ENCODE results near the gene NLRP3. TPM values are rescaled to one million over a fixed set of nuclear protein-coding genes. Genes with fewer than 3 reads are reported as not detected.

The NLRP3 gene
- total RNA-seq, 1 experiment from 2014 or later: not detected

DNA sequence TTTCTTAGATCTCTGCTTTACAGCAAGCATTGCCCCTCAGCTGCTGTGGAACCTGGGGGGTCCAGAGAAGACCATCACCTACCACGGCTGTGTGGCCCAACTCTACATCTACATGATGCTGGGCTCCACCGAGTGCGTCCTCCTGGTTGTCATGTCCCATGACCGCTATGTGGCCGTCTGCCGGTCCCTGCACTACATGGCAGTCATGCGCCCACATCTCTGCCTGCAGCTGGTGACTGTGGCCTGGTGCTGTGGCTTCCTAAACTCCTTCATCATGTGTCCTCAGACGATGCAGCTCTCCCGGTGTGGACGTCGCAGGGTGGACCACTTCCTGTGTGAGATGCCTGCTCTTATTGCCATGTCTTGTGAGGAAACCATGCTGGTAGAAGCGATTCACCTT is 75.4 kb downstream of the NLRP3 start:
- Histone ChIP-seq H3K4me1 (ENCODE audit: insufficient read depth, low read length) (no peaks in the 10 kb centered on the region), H3K4me2 (ENCODE audit: insufficient read depth, insufficient read length, low read length) (no peak overlapping the region), H3K9me3 (ENCODE audit: control insufficient read depth, low read depth, low read length) (no peaks in the 10 kb centered on the region), H2AFZ (ENCODE audit: low read length) (no peak overlapping the region), H4K8ac (replicated peaks; ENCODE audit: insufficient read length, low read depth, low read length) (no peak overlapping the region), H2BK5ac (ENCODE audit: insufficient read length, low read length) (no peak overlapping the region), H3K79me2 (ENCODE audit: insufficient read depth, low read length) (no peaks in the 10 kb centered on the region), H4K91ac (ENCODE audit: insufficient read length, low read depth, low read length) (no peak overlapping the region), H3K14ac (ENCODE audit: insufficient read depth, low read length) (no peak overlapping the region), H2BK20ac (ENCODE audit: low read depth, low read length, poor library complexity, severe bottlenecking) (no peak overlapping the region), H3K27ac (ENCODE audit: insufficient read length, low read depth, low read length) (no peak overlapping the region), H2BK15ac (ENCODE audit: low read depth, low read length) (no peak overlapping the region), H2AK5ac (ENCODE audit: insufficient read length, low read length) (no peak overlapping the region), H2BK12ac (ENCODE audit: insufficient read length, low read depth, low read length) (no peak overlapping the region), H3K18ac (ENCODE audit: insufficient read length, low read depth, low read length) (no peak overlapping the region), H4K20me1 (ENCODE audit: control insufficient read depth, insufficient read depth, insufficient read length) (no peaks in the 10 kb centered on the region), H3K23ac (ENCODE audit: insufficient read length, low read depth, low read length) (no peak overlapping the region), H4K5ac (ENCODE audit: insufficient read length, low read depth, low read length) (no peak overlapping the region), H3K4ac (ENCODE audit: low read depth, low read length) (no peak overlapping the region), H3T11ph (ENCODE audit: low read length) (no peak overlapping the region), H3K23me2 (ENCODE audit: insufficient read length, low read depth, low read length, poor library complexity, severe bottlenecking) (no peaks in the 10 kb centered on the region), H3K56ac (ENCODE audit: insufficient read length, low read depth, low read length) (no peak overlapping the region), H3K9ac (ENCODE audit: extremely low read depth, insufficient read length, low read length) (no peak overlapping the region), H3K27me3 (ENCODE audit: insufficient read depth, low read length) (no peaks in the 10 kb centered on the region), H2BK120ac (ENCODE audit: low read depth, low read length, poor library complexity, severe bottlenecking) (no peak overlapping the region), H3K79me1 (ENCODE audit: insufficient read depth, low read depth, low read length, poor library complexity, severe bottlenecking) (no peaks in the 10 kb centered on the region)
- no peak overlapping the region for H3K4me3 Mint-ChIP-seq
- no peaks in the 10 kb centered on the region for H3K27me3 Mint-ChIP-seq (ENCODE audit: low read depth)
- no CpG with 5 or more reads among the region's 12 CpGs for WGBS (ENCODE audit: extremely low coverage, insufficient read length, low lambda C conversion rate)
- H3K4me1 Mint-ChIP-seq: peaks cover 0 to 10% of the 10 kb centered on the region in 2 experiments; a peak in 1 of 4 replicates
- no peak overlapping the region; a peak in 1 of 7 replicates for H3K27ac Mint-ChIP-seq
- DNase-seq: no peak
- TF ChIP-seq, protein P1, sequence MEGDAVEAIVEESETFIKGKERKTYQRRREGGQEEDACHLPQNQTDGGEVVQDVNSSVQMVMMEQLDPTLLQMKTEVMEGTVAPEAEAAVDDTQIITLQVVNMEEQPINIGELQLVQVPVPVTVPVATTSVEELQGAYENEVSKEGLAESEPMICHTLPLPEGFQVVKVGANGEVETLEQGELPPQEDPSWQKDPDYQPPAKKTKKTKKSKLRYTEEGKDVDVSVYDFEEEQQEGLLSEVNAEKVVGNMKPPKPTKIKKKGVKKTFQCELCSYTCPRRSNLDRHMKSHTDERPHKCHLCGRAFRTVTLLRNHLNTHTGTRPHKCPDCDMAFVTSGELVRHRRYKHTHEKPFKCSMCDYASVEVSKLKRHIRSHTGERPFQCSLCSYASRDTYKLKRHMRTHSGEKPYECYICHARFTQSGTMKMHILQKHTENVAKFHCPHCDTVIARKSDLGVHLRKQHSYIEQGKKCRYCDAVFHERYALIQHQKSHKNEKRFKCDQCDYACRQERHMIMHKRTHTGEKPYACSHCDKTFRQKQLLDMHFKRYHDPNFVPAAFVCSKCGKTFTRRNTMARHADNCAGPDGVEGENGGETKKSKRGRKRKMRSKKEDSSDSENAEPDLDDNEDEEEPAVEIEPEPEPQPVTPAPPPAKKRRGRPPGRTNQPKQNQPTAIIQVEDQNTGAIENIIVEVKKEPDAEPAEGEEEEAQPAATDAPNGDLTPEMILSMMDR (conservative IDR thresholded peaks at IDR 0.05): no peak
- H3K9me3 Mint-ChIP-seq: no peaks in the 10 kb centered on the region
- H3K36me3 Mint-ChIP-seq (ENCODE audit: insufficient read depth in 1 of 3, low read depth in 3 of 3): no peaks in the 10 kb centered on the region

Measured in H9 (cell line).